Measurements from ENCODE around the gene MPRIP.

The MPRIP gene

DNA sequence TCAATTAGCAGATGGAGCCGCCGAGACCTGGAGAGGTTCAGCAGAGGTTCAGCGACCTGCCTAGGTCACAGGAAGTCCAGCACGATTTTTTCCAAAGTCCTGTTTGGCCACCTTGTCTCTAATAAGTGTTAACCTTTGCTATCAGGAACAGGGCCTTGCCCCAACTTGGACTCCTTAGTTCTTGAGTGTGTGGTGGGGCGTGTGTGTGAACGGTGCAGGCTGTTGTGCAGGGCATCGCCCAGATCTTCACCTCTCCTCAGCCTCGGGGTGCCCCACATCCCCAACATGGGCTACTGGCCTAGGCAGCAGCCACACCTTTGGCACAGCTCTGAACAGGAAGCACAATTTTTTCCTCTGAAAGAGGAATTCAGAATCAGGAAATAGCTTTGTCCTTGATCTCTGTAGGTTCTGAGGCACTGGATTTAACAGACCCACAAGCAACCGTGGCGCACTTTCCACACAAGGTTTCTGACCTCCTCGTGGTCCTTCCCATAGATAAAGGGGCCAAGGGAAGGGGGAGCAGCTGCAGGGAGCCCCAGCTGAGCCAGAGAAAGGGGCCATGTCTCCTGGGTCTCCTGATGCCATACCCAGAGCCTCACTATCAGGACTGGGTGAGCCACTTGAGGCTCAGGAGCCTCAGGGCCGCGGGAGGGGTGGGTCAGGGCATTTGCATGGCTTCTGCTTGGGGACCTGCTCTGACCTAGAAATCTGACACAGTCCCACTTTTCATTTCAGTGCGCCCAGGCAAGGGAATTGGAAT, 10.4 kb downstream of the MPRIP start:
- no peak for DNase-seq

DNA sequence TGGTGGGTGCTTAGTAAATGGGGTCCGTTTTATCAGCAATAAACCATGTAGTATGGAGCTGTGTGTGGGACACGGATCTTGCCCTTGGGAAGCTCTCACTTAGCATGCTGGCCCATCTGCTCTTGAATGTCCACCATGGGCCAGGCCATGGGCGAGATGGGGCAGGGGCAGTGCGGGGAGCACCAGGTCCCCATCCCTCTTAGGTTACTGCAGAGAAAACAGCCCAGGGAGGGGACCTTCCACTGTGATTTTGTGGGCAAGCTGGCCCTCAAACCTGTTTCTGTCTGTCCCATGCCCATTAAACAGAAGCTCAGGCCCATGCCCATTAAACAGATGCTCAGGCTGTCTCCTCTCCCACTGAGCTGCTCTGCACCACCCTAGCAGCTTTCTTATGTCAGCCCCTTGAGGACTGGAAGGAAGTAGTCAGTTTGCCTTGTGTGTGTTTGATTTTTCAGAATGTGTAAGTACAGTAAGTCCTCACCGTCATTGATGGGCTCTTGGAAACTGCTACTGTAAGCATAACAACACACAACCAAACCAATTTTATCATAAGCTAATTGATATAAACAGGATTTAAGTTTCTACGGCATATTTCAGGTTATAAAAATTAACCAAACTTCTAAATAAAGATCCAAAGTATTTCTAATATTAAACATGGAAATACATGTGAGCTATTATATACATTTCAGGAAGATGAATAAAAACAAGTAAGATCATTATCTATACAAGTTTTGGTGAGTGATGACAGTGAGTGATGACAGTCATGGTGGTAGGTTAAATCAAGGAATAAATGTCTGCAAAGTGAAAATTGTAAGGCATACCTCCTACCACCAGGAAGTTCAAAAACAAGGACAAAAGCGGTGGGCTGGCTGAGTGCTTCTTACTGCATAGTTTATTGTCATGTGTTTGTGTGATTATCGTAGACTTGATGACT, 11.5 kb downstream of the MPRIP start:
- DNase-seq, result no peak

DNA sequence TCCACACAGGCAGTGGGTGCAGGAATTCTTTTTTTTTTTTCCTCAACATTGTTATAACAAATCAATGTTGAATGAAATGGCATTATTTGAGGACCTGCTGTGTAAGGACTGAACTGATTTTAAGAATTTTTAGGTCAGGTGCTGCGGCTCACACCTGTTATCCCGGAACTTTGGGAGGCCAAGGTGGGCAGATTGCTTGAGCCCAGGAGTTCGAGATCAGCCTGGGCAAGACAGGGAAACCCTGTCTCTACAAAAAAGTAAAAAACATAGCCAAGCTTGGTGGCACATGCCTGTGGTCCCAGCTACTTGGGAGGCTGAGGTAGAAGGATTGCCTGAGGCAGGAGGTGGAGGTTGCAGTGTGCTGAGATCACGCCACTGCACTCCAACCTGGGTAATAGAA, 12.4 kb downstream of the MPRIP start:
- no peak for DNase-seq

DNA sequence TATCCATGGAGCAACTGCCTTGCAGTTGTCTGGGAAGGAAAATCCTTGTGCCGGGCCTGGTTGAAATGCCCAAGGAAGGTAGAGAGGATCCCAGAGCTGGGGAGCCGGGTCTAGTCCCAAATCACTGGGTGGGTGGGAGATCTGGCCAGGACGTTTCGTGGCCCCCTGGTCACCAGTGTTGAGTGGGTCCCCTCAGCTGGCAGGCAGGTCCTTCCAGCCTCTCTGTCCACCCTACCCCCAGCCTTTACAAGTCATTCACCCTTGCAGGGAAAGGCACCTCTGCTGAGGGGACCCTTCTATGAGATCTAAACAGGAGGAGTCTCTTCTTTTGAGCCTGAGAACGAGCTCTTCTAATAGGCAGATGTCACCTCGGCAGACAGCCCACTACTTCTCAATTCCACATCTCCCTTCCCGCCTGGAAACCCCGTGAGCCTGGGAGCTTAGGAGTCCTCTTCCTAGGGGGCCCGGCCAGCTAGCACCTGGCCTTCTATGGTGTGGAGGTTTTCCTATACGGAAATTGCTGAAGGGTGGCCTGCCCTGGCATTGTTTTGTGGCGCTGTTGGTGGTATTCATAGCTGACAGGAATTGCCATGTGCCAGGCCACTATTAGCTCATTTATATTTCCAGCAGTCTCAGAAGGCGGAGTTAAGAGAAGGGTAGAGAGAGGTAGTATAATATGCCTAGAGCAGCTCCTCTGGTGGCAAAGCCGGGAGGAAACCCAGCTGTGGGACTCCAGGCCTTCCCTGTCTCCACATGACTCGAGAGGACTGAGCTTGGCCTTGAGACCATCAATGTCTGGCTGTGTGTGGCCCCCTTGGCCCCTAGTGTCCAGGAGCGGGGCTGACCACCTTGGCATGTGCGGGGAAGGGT, 13.3 kb downstream of the MPRIP start:
- peak; percentile 21 for DNase-seq

DNA sequence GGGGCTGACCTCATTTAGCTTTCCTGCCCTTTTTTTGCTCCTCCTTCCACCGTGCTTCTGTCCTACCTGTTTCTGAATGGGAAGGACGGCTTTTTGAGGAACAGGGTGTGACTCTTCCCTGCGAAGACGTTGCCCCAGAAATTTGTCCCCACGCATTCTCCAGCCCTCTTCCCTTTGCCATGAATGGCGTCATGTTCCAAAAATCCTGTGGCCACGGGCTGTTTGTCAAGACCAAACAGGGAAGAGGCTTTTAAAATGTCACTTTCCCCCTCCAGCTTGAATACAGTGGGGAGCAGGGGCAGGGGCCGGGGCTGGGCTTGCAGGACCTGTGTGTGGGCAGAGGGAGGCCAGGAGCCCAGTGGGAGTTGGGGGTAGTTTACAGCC, 13.9 kb downstream of the MPRIP start:
- DNase-seq, result peak; percentile 46

DNA sequence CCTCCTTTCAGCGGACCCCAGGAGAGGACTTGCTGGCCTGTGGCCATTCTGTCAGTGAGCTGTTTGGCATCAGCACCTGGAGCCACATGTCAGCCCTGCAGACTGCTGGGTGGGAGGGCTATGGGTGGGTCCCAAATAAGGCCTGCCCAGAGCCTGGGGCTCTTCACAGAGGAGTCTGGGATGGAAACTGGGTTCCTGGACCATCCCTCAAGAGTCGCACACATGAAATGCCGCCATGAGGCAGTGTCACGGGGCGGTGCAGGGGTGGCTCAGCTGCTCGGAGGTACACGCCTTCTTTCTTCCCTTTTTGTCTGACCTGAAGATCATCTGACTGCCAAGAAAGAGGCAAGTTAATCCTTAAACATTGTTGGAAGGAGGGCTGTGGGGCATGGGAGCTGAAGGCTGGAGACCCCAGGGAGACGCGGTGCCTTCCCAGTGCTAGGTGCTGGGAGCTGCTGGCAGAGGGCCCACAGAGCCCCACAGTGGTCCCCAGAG, 14.8 kb downstream of the MPRIP start:
- no peak for DNase-seq

DNA sequence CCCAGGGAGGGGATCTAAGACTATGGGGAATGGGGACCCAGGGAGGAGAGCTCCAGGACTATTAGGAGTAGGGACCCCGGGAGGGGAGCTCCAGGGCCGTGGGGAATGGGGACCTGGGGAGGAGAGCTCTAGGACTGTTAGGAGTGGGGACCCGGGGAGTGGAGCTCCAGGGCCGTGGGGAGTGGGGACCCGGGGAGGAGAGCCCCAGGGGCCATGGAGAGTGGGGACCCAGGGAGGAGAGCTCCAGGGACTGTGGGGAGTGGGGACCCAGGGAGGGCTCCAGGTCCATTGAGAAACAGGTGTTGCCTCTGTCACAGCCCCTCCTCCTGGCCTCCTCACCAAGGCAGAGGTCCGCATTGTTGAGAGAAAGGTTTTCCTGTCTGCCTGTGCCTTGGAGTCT, 16.0 kb downstream of the MPRIP start:
- DNase-seq, result no peak

DNA sequence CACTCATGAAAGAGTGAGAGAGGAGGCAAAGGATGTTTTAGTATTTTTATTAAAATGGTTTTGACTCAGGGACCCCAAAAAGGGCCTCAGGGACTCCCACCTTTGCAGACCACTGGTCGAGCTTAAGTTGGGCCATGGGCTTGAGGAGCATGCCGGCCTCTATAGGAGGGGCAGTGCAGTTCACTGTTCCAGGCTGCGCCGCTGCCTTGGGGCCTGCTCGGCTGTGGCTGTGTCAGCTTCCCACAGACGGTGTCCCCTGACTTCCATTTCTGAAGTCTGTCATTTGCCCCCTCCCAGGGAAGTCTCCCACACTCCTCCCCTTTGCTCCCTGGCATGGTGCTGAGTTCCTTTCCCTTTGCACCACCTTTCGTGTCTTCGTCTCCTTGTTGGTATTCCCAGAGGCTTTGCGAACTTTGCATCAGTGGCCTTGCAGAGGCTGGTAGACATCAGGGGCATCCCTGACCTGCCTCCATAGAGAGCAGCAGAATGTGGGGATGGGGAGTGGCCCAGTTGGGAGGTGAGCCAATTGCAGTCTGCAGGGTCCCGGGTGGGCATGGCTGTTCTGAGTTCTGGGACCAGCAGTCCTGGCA, 17.1 kb downstream of the MPRIP start:
- DNase-seq, result no peak

DNA sequence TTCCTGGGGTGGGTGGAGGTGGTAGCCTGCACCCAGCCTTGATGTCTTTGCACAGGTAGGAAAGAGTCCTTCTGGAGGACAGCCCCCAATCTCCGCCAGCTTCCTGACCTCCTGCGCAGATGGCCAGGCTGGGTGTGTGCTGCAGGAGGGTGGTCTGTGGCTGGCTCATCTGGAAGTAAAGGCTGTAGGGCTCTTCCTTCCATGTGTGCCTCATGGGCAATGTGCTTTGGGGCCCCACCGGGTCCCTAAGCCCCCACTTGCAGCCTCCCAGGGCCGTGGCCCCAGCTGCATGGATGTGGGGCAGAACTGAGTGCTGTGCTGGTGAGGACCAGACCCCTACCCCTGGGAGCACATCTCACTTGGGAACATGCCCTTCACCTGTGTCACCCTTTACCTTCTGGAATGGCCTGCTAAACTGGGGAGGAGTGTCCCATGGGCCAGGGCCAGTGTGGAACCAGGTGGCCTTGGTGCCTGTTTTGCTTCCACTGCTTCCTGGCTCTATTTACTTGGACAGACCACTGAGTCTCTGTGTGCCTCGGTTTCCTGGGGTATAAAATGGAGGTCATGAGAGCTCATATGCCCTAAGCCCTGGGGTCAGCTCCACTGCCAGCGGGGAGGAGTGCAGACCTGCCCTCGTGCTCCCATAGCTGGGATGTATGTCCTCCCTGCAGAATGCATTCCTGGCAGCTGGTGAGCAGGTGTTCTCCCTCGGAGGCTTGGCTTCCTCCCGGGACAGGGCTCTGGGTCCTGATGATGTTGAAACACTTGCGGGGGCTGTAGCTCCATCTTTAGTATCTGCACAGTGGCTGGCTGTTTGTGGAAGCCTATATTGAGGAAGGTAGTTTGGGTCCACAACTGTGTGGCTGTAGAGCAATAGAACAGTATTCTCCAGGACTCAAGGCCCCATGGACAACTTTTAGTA, 18.0 kb downstream of the MPRIP start:
- no peak for DNase-seq

DNA sequence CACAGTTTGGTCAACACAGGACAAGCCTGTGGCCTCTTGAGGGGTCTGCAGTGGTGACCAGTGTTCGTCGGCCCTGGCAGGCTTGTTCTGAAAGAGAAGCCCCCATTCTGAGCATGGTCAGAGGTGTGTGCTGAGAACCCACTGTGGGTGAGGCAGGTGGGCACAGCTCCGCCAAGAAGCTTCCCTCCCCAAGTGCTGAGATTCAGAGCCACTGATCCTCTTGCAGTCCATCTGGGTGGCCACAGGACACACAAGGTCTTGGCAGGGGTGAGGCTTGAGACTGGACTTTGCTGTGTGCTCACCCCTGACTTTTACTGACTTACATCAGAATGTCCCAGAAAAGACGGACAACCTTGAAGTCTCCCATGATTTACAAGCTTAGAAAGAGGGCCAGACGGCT, 18.7 kb downstream of the MPRIP start:
- no peak for DNase-seq

DNA sequence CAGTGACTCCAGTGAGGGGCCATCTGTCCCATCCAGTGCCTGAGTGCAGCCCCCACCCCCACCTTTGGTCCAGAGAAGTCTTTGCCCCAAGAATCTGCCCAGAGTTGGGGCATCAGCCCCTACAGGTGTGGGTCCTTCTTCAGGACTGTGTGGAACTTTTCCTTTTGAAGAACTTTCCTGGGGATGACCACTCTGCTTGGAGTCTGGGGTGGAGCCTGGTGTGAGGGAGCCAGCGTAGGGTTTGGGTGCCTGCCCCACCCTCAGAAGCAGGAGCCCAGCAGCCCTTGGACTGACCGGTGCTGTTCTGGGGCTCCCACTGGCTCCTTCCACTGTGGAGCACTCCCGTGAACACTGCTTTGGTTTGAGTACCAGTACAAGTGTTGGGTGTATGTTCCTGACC, 19.3 kb downstream of the MPRIP start:
- no peak for DNase-seq

DNA sequence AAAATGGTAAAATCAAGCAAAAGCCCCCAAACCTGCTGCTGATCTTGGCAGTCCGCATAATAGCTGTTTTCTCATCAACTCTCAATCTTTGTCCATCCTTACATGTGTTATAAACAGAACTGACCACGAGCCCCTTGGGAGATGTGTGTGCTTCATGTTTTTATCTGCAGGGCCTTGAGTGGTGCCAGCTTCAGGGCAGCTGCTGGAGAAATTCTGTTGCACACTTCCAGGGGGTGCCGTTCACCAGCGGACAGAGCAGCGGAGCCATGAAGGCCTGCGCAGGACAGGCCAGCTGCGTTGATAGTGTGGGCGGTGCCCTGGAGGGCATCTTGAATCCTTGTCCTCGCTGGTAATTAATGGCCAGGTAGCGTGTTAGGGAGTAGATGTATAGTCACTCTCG, 20.1 kb downstream of the MPRIP start:
- no peak for DNase-seq

DNA sequence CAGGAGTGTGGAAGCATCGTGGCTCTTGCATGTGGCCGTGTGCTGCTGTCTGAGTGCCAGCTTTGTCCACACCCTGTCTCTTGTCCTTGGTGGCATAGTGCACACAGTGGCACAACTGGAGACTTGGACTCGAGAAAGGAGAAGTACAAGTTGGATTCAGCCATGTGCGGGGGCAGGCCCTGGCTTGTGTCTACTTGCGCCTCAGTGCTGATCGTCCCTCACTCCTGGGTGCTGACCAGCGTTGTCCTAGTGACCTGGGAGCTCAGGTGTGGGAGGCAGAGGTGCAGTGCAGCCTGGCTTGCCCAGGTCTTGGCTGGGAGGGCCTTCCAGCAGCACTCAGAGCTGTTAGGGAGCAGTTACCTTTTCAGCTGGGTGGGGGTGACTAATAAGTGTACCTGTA, 20.6 kb downstream of the MPRIP start:
- DNase-seq, result no peak

DNA sequence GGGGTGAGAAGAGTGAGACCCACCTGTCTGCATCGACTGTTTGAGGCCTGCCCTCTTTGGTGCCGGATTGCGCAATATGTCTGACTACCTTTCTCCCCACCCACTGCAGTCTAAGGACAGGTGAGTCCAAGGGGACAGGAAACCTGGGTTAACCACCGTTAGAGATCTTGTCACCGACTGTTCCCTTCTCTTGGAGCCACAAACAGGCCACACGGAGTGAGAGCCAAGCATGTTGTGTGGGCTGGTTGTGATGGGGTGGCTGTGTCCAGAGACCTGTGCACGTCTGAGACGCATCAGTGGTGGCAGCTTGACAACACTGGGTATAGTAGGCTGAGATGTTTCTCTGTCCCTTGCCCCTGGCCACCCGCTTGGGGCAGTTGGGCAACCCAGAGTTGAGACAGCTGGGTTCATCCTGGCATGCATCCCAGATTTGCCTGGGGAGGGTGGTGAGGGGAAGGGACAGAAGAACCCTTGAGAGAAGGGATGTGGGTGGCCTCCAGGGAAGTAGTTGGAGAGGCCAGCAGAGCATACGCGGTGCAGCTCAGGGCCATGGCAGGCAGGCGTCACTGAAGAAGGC, 21.4 kb downstream of the MPRIP start:
- DNase-seq, result peak; percentile 55

DNA sequence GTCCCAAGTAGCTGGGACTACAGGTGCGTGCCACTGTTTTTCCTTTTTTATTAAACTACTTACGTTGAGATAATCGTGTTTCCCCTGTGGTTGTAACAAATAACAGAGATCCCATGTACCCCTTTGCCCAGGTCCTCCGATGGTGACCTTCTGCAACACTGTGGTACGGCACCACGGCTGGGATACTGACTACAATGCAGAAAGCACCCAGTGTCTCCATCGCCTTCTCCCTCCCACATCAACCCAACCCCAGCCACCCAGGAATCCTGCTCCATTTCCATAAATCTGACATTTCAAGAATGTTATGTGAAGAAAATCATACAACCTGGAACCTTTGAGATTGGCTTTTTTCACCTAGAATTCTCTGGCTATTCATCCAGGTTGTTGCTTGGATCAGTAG, 22.1 kb downstream of the MPRIP start:
- DNase-seq, result no peak

DNA sequence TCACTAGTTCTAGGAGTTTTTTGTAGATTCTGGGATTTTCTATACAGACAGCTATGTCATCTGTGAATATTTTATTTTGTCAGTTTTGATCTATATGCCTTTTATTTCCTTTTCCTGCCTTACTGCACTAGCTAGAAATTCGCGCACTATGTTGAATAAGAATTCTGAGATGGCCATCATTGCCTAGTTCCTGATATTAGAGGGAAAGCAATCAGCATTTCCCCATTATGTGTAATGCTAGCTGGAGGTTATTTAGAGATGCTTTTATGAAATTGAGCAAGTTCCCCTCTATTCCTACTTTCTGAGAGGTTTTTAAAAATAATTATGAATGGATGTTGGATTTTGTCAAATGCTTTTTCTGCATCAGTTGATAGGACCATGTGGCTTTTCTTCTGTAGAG, 23.8 kb downstream of the MPRIP start:
- DNase-seq, result no peak

DNA sequence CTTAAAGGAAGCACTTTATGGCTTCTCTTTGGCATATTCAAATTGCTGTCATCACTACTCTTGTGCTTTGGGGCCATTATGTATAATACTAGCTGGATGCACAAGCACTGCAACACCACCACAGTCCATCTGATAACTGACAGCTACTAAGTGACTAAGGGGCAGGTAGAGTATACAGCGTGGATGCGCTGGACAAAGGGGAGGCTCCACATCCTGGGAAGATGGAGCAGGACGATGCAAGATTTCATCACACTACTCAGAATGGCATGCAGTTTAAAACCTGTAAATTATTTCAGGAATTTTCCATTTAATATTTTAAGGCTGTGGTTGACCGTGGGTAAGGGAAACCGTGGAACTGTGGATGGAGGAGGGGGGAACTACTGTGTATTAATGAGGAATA, 25.0 kb downstream of the MPRIP start:
- DNase-seq, result peak; percentile 83

DNA sequence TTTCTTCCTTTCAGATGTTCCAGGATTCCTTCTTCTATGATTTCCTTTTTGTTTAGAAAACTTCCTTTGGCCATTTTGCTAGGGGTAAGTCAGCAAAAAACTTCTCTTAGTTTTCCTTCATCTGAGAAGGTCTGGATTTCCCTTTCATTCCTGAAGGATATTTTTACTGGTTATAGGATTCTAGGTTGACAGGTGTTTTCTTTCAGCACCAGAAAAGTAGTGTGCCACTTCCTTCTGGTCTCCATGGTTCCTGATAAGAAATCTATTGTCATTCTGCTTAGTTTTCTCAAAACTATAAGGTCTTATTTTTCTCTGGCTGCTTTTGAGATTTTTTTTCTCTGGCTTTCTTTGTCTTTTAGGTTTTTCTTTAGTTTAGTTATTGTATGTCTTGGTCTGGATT, 27.6 kb downstream of the MPRIP start:
- DNase-seq, result no peak

DNA sequence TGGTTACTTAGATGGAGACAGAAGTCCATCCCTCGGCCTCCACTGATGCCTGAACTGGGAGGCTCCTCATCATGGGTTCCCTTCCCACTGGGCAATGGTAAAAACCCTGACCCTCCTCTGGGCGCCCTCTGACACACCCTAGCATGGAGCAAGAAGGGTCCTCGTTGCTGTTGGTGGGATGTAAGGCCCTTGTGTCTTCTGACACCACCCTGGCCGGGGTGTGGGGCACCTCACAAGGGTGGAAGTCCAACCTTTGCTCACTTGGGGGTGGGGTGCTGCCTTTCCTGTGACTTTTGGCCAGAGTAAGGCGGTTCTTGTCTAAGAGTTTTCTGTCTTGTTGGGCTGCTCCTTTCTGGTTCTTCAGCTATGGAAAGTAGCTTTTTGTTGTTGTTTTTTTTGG, 28.7 kb downstream of the MPRIP start:
- no peak for DNase-seq

DNA sequence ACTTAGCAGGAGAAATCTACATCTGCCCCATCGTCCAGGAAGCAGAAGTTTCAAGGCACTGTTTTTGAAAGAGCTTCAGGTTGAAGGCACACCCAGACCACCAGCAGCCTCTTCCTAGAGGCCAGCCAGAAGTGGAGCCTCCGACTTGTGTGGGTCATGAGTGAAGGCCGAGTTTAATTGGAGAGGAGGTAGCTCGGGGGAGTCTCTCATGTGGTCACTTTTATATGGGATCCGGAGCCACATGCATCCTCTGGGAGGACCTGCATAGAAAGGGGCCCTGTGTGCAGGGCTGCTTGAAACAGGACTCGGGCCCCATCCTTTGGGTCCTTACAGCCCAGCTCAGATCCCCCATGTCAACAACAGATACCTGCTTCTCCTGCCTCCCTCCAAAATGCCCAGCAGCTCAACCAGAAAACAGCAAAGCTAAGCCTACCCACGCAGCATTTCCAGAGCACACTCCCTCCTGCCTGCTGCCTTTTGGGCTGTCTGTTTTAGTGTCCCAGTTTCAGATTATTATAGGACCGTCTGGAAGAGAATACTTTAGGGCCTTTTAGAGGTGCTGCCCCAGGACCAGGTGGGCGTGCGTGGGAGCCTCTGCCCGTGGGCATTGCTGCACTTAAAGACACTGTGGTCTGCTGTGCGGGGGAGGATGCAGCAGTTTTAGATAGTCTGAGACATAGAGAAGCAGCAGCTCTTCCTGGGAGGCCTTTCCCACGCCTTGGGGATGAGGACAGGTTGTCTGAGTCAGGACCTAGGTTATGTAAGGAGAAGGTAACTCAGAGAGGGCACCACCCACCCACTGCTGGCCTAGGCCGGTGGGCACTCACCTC, 29.5 kb downstream of the MPRIP start:
- DNase-seq, result no peak
